IMR-90 (cell line): Measurements from ENCODE around the gene RTP5. TPM values are rescaled to one million over a fixed set of nuclear protein-coding genes. Genes with fewer than 3 reads are reported as not detected.

ENCODE experiments used
- ATAC-seq: fragments of 200-7000 bp; cut with Tn5 transposase; 2 replicates; pipeline ENCODE4 v1.9.1; 2020; ENCODE audit warnings: low read depth, mild to moderate bottlenecking, moderate library complexity
- BruUV-seq: library from RNA; stranded (reverse); fragments of 400-500 nt; replicated peaks from 2 replicates; lab custom pipeline; 2021; lab: Mats Ljungman, UMichigan
- CTCF ChIA-PET: fragments of 300-600 bp; formaldehyde crosslinking; extraction: SDS; loops from one replicate; lab custom pipeline; 2021; ENCODE audit warnings: antibody characterized with exemption; lab: Yijun Ruan, JAX
- POLR2A ChIA-PET: fragments of 300-600 bp; sonication (Branson Sonifier 250); formaldehyde crosslinking; loops from one replicate; lab custom pipeline; 2022; ENCODE audit warnings: antibody characterized with exemption; ENCODE audit not compliant: unreplicated experiment; lab: Charles Lee
- DNase-seq: peaks from one replicate; pipeline ENCODE4 v3.0.0; 2013
- H2AFZ ChIP-seq: replicated peaks from 2 replicates; pipeline ENCODE3; 2013; ENCODE audit warnings: low read length, mild to moderate bottlenecking; ENCODE audit not compliant: poor library complexity
- H2AK5ac ChIP-seq: 2 replicates; pipeline ENCODE4 v1.6.1; 2013; ENCODE audit warnings: low read depth, low read length, inconsistent platforms
- H2AK9ac ChIP-seq: replicated peaks from 2 replicates; pipeline ENCODE3; 2013; ENCODE audit warnings: mild to moderate bottlenecking, low read depth, low read length, moderate library complexity; ENCODE audit not compliant: poor library complexity
- H2BK120ac ChIP-seq: 2 replicates; pipeline ENCODE4 v1.6.1; 2013; ENCODE audit warnings: low read depth, low read length, inconsistent platforms
- H2BK15ac ChIP-seq: 3 replicates; pipeline ENCODE4 v1.6.1; 2013; ENCODE audit warnings: low read depth, low read length, inconsistent platforms
- H2BK20ac ChIP-seq: 2 replicates; pipeline ENCODE4 v1.6.1; 2013; ENCODE audit warnings: low read depth, mild to moderate bottlenecking, inconsistent platforms, low read length, moderate library complexity
- H2BK5ac ChIP-seq: 2 replicates; pipeline ENCODE4 v1.6.1; 2013; ENCODE audit warnings: mild to moderate bottlenecking, low read depth, low read length, inconsistent platforms; ENCODE audit not compliant: poor library complexity, severe bottlenecking
- H3K14ac ChIP-seq: replicated peaks from 2 replicates; pipeline ENCODE4 v1.6.1; 2013; ENCODE audit warnings: low read depth, low read length, inconsistent platforms
- H3K18ac ChIP-seq: 2 replicates; pipeline ENCODE4 v1.6.1; 2013; ENCODE audit warnings: low read depth, low read length, control low read depth
- H3K23ac ChIP-seq: 2 replicates; pipeline ENCODE4 v1.6.1; 2013; ENCODE audit warnings: low read depth, low read length, inconsistent platforms
- H3K27ac ChIP-seq: 2 replicates; pipeline ENCODE4 v1.5.1; 2013; ENCODE audit warnings: mild to moderate bottlenecking, control low read depth, low read length; ENCODE audit not compliant: insufficient read depth
- H3K27me3 ChIP-seq: 2 replicates; pipeline ENCODE4 v1.6.1; 2013; ENCODE audit warnings: low read length; ENCODE audit not compliant: control insufficient read depth, insufficient read depth
- H3K36me3 ChIP-seq: 2 replicates; pipeline ENCODE4 v1.6.1; 2013; ENCODE audit warnings: low read length, mixed read lengths; ENCODE audit not compliant: control insufficient read depth, insufficient read depth
- H3K4ac ChIP-seq: 2 replicates; pipeline ENCODE4 v1.6.1; 2013; ENCODE audit warnings: low read depth, low read length, inconsistent platforms
- H3K4me1 ChIP-seq: 2 replicates; pipeline ENCODE4 v1.6.1; 2013; ENCODE audit warnings: low read length, mixed read lengths; ENCODE audit not compliant: control insufficient read depth, insufficient read depth
- H3K4me2 ChIP-seq: 2 replicates; pipeline ENCODE4 v1.6.1; 2013; ENCODE audit warnings: low read depth, mild to moderate bottlenecking, control low read depth, low read length, moderate library complexity
- H3K4me3 ChIP-seq: 2 replicates; pipeline ENCODE4 v1.5.1; 2013; ENCODE audit warnings: low read depth, mild to moderate bottlenecking, control low read depth, low read length, moderate library complexity; ENCODE audit not compliant: insufficient read depth
- H3K56ac ChIP-seq: 2 replicates; pipeline ENCODE4 v1.6.1; 2013; ENCODE audit warnings: low read length, inconsistent platforms; ENCODE audit not compliant: insufficient read depth; ENCODE audit errors: extremely low read depth
- H3K79me1 ChIP-seq, 2 experiments: 2 replicates each; pipeline ENCODE4 v1.6.1; 2013; ENCODE audit warnings: low read length in 2 of 2, inconsistent platforms in 1 of 2, low read depth in 1 of 2
- H3K9ac ChIP-seq: 2 replicates; pipeline ENCODE4 v1.6.1; 2013; ENCODE audit warnings: low read depth, low read length, control low read depth
- H3K9me1 ChIP-seq: 2 replicates; pipeline ENCODE4 v1.6.1; 2013; ENCODE audit warnings: low read length, inconsistent platforms; ENCODE audit not compliant: insufficient read depth
- H3K9me3 ChIP-seq: 2 replicates; pipeline ENCODE4 v1.6.1; 2013; ENCODE audit warnings: low read length; ENCODE audit not compliant: control insufficient read depth, insufficient read depth
- H4K20me1 ChIP-seq: 2 replicates; pipeline ENCODE4 v1.6.1; 2013; ENCODE audit warnings: low read length, inconsistent platforms; ENCODE audit not compliant: insufficient read depth
- H4K5ac ChIP-seq: 2 replicates; pipeline ENCODE4 v1.6.1; 2013; ENCODE audit warnings: mild to moderate bottlenecking, low read depth, low read length, control low read depth
- H4K8ac ChIP-seq, 2 experiments: 2 replicates each; pipeline ENCODE4 v1.6.1; 2013; ENCODE audit warnings: low read depth in 2 of 2, low read length in 2 of 2, control low read depth in 1 of 2, inconsistent platforms in 1 of 2
- H4K91ac ChIP-seq: 2 replicates; pipeline ENCODE4 v1.6.1; 2013; ENCODE audit warnings: low read depth, low read length, inconsistent platforms; ENCODE audit not compliant: insufficient read depth
- BHLHE40 ChIP-seq: fragments of 150-350 bp; IDR thresholded peaks from 2 replicates; pipeline ENCODE4 v1.6.1; 2016; ENCODE audit warnings: mild to moderate bottlenecking, low read depth, low read length
- CEBPB ChIP-seq: IDR thresholded peaks from 2 replicates; pipeline ENCODE4 v1.6.1; 2012; ENCODE audit warnings: low read depth, low read length, improper control_type of control experiment
- CHD1 ChIP-seq: IDR thresholded peaks from 2 replicates; pipeline ENCODE4 v1.6.1; 2012; ENCODE audit warnings: low read depth, low read length, improper control_type of control experiment
- FOS ChIP-seq: fragments of 150-350 bp; IDR thresholded peaks from 2 replicates; pipeline ENCODE4 v1.6.1; 2016; ENCODE audit warnings: low read depth, low read length
- MAFK ChIP-seq: IDR thresholded peaks from 2 replicates; pipeline ENCODE4 v1.6.1; 2012; ENCODE audit warnings: low read depth, low read length, improper control_type of control experiment
- MAZ ChIP-seq: IDR thresholded peaks from 2 replicates; pipeline ENCODE4 v1.6.1; 2012; ENCODE audit warnings: low read depth, mild to moderate bottlenecking, low read length, improper control_type of control experiment, moderate library complexity, borderline replicate concordance
- MXI1 ChIP-seq: IDR thresholded peaks from 2 replicates; pipeline ENCODE4 v1.6.1; 2012; ENCODE audit warnings: low read depth, mild to moderate bottlenecking, low read length, moderate library complexity, borderline replicate concordance
- NFE2L2 ChIP-seq: fragments of 150-350 bp; IDR thresholded peaks from 2 replicates; pipeline ENCODE4 v1.6.1; 2016; ENCODE audit warnings: low read depth, mild to moderate bottlenecking, low read length
- POLR2A ChIP-seq: IDR thresholded peaks from 2 replicates; pipeline ENCODE4 v1.6.1; 2012; ENCODE audit warnings: mild to moderate bottlenecking, low read depth, low read length
- RCOR1 ChIP-seq: IDR thresholded peaks from 2 replicates; pipeline ENCODE4 v1.6.1; 2012; ENCODE audit warnings: mild to moderate bottlenecking, low read length, improper control_type of control experiment; ENCODE audit not compliant: insufficient replicate concordance
- SMC3 ChIP-seq: fragments of 150-350 bp; IDR thresholded peaks from 2 replicates; pipeline ENCODE4 v1.6.1; 2016; ENCODE audit warnings: low read depth, mild to moderate bottlenecking, antibody characterized with exemption, low read length, moderate library complexity
- USF2 ChIP-seq: fragments of 150-350 bp; IDR thresholded peaks from 2 replicates; pipeline ENCODE4 v1.6.1; 2017; ENCODE audit warnings: mild to moderate bottlenecking, antibody characterized with exemption, low read length, low read depth
- WGBS, 2 experiments: methylation state at CpG; one replicate each; pipeline versions ENCODE4 v1.1.5 to v1.1.7; 2013; ENCODE audit warnings: missing lambda C conversion rate in 2 of 2; ENCODE audit not compliant: insufficient read length in 1 of 2; ENCODE audit errors: extremely low coverage in 2 of 2; 5-methylcytosine and 5-hydroxymethylcytosine counted together
- dilution Hi-C: fragments of 300-500 bp; cut with HindIII; formaldehyde crosslinking; loops from one replicate; pipeline ENCODE4 v1.14.3; 2018; ENCODE audit warnings: low sequenced_read_pairs; ENCODE audit not compliant: unreplicated experiment
- in situ Hi-C: fragments of 300-500 bp; cut with MboI; formaldehyde crosslinking; loops from 3 replicates; pipeline ENCODE4 v1.14.3; 2019; ENCODE audit warnings: low sequenced_read_pairs, inconsistent platforms, mixed read lengths
- intact Hi-C: fragments of 100-400 bp; cut with micrococcal nuclease; formaldehyde crosslinking; loops from 2 replicates; pipeline ENCODE4 v1.10.0; 2022
- polyA plus RNA-seq, 3 experiments: library from polyadenylated mRNA; depleted of rRNA; stranded (reverse); fragments of >200 nt; gene quantifications; 2 replicates each; pipeline ENCODE4 v1.2.3, GENCODE V29; 2012; ENCODE audit warnings: low replicate concordance in 1 of 3
- total RNA-seq: library from RNA; depleted of rRNA; stranded (reverse); fragments of >200 nt; gene quantifications from 2 replicates; pipeline ENCODE4 v1.2.3, GENCODE V29; 2012
- TF ChIP-seq, protein P1 (sequence below): fragments of 150-350 bp; IDR thresholded peaks from 2 replicates; pipeline ENCODE4 v1.6.1; 2016; ENCODE audit warnings: low read depth, mild to moderate bottlenecking, low read length, moderate library complexity, borderline replicate concordance

The RTP5 gene
- total and polyA plus RNA-seq, 2 of the 4 experiments (the other 2 are of a cell fraction): not detected

GRCh38 chr2:241870081-241870541 is 582 bp downstream of the RTP5 start:
- no peak overlapping the region for H2BK20ac ChIP-seq
- H3K18ac ChIP-seq: no peak overlapping the region
- no peak overlapping the region for H4K8ac ChIP-seq
- WGBS, 2 experiments: 86% methylated on average over 25 of the region's 28 CpGs; no CpG with 5 or more reads in 1 of the 2 experiments
- no peaks in the 10 kb centered on the region for H3K79me1 ChIP-seq
- H3K4me1 ChIP-seq: no peaks in the 10 kb centered on the region; the same call in 1 of the 2 replicates
- H3K9ac ChIP-seq: no peak overlapping the region
- dilution Hi-C loops (no loop called here), intact Hi-C loops (loop anchor here (10.0 kb wide), 1 partner anchor 165 kb away; the partner anchor contains the start of gene ING5), in situ Hi-C loops (no loop called here)
- no peak overlapping the region for H4K5ac ChIP-seq
- H3K9me1 ChIP-seq: peaks cover 8% of the 10 kb centered on the region
- no peak overlapping the region for H3K27ac ChIP-seq
- H3K56ac ChIP-seq: no peak overlapping the region
- H4K91ac ChIP-seq: no peak overlapping the region
- peaks cover 45% of the 10 kb centered on the region for H3K27me3 ChIP-seq
- H3K4me2 ChIP-seq: no peak overlapping the region
- H3K23ac ChIP-seq: no peak overlapping the region
- H3K4me3 ChIP-seq: no peak overlapping the region
- no peaks in the 10 kb centered on the region for H3K36me3 ChIP-seq
- no peak overlapping the region for H2BK120ac ChIP-seq
- no peak overlapping the region for H2BK5ac ChIP-seq
- no peak for ATAC-seq
- H2AFZ ChIP-seq: no peak overlapping the region
- H2AK5ac ChIP-seq: no peak overlapping the region
- ChIA-PET POLR2A (no interaction called here), CTCF (no interaction called here)
- H3K4ac ChIP-seq: no peak overlapping the region
- no peak overlapping the region for H3K14ac ChIP-seq
- no peaks in the 10 kb centered on the region for H3K9me3 ChIP-seq
- no peak overlapping the region for H2BK15ac ChIP-seq
- no peak for DNase-seq
- H4K20me1 ChIP-seq: peaks cover 5% of the 10 kb centered on the region
- BruUV-seq: no TSS peak
- no peak overlapping the region for H2AK9ac ChIP-seq
- TF ChIP-seq MXI1 (no peak), FOS (no peak), RCOR1 (no peak), CHD1 (no peak), CEBPB (no peak), MAZ (no peak), MAFK (no peak), NFE2L2 (no peak), POLR2A (no peak), SMC3 (no peak), USF2 (no peak), BHLHE40 (no peak)
- TF ChIP-seq, protein P1, sequence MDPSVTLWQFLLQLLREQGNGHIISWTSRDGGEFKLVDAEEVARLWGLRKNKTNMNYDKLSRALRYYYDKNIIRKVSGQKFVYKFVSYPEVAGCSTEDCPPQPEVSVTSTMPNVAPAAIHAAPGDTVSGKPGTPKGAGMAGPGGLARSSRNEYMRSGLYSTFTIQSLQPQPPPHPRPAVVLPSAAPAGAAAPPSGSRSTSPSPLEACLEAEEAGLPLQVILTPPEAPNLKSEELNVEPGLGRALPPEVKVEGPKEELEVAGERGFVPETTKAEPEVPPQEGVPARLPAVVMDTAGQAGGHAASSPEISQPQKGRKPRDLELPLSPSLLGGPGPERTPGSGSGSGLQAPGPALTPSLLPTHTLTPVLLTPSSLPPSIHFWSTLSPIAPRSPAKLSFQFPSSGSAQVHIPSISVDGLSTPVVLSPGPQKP: no peak
